GM10266 (cell line): ENCODE data around the gene BLMH.

Experiments used
- DNase-seq: peaks from one replicate; pipeline ENCODE4 v3.0.0; 2012; ENCODE audit errors: extremely low spot score
- TF ChIP-seq, protein P1 (sequence below): IDR thresholded peaks from 2 replicates; pipeline ENCODE4 v1.5.1; 2012; ENCODE audit warnings: mild to moderate bottlenecking, low read depth; ENCODE audit not compliant: control insufficient read depth, insufficient read depth; ENCODE audit errors: missing control alignments

The BLMH gene

GRCh38 chr17:30321314-30321713 is 29.6 kb upstream of the BLMH start:
- DNase-seq = no peak
- TF ChIP-seq, protein P1, sequence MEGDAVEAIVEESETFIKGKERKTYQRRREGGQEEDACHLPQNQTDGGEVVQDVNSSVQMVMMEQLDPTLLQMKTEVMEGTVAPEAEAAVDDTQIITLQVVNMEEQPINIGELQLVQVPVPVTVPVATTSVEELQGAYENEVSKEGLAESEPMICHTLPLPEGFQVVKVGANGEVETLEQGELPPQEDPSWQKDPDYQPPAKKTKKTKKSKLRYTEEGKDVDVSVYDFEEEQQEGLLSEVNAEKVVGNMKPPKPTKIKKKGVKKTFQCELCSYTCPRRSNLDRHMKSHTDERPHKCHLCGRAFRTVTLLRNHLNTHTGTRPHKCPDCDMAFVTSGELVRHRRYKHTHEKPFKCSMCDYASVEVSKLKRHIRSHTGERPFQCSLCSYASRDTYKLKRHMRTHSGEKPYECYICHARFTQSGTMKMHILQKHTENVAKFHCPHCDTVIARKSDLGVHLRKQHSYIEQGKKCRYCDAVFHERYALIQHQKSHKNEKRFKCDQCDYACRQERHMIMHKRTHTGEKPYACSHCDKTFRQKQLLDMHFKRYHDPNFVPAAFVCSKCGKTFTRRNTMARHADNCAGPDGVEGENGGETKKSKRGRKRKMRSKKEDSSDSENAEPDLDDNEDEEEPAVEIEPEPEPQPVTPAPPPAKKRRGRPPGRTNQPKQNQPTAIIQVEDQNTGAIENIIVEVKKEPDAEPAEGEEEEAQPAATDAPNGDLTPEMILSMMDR = no peak

DNA sequence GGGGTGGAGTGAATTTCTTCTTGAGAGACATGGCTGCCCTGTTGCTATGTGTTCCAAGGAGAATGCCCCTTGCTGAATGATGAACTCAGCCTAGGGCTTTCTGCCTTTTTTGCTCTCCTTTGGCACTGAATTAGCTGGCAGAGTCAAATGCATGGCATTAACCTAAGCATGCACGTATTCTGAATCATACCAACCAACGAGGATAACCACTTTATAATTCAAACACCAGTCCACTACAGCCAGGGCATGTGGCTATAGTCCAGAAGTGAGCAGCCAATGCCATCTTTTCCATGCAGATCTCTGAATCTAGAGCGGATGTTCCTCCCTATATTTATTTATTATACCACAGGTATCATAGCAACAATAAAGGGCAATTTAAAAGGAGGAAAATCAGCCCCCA is 26.4 kb upstream of the BLMH start:
- TF ChIP-seq, protein P1 = no peak

GRCh38 chr17:30316736-30317135 is 25.0 kb upstream of the BLMH start:
- no peak for DNase-seq
- TF ChIP-seq, protein P1 = no peak

More for the DNA sequence above, 26.4 kb upstream of the BLMH start:
- no peak for DNase-seq

DNA sequence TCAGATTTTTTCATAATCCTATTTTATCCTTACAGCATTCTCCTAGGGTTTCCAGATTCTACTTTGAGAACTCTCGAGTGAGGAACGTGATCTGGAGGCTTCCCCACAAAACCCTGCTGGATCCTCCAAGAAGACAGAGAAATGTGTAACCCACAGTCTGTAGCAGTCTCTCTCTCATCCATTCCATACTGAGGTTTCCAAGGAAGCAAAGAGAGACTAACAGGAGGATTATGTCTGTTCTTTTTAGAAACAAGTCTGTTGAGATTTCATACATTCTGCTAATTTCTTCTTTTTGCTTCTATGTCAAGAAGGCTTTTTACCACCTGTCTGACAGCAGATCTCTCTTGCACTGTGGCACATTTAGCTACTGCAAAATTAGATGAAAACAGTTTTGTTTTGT is 23.4 kb upstream of the BLMH start:
- TF ChIP-seq, protein P1 = no peak
- DNase-seq = no peak

- no peak for DNase-seq
- TF ChIP-seq, protein P1 = no peak
Measured at GRCh38 chr17:30314474-30314873, 22.7 kb upstream of the BLMH start.

DNA sequence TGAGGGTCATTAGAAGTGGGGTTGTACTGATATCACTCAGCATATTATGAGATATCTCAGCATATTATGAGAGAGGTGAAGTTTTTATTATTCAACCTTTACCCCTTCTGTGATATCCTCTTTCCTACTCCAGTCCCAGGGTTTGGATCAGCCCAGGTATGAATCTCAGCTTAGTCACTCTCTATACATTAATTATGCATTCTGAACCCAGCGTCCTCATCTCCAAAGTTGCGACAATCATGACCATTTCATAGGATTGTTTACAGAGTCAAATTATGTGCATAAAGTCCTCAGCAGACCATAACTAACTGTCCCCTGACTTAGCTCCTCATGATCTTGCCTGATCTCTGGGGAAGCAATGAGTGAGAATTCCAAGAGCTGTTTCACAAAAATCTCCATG is 20.5 kb upstream of the BLMH start:
- DNase-seq = no peak
- TF ChIP-seq, protein P1 = no peak

- no peak for DNase-seq
Measured at GRCh38 chr17:30310562-30310961, 18.8 kb upstream of the BLMH start.

More at GRCh38 chr17:30310562-30310961, 18.8 kb upstream of the BLMH start:
- TF ChIP-seq, protein P1 = no peak
